OCI-LY1 (cell line): ENCODE results near the gene CACNA2D3.

Source experiments
- CTCF ChIP-seq: fragments of 200-600 bp; sonication (generic), shearing (Covaris generic); IDR thresholded peaks from 2 replicates; pipeline ENCODE4 v1.5.1; 2017; ENCODE audit warnings: mild to moderate bottlenecking, antibody characterized with exemption, low read length, moderate library complexity, mixed read lengths
- EZH2 ChIP-seq: fragments of 200-600 bp; sonication (generic), shearing (Covaris generic); IDR thresholded peaks from 2 replicates; pipeline ENCODE4 v1.8.0; 2017; ENCODE audit warnings: borderline replicate concordance, mixed run types, mild to moderate bottlenecking, antibody characterized with exemption, low read length, moderate library complexity, mixed read lengths

DNA sequence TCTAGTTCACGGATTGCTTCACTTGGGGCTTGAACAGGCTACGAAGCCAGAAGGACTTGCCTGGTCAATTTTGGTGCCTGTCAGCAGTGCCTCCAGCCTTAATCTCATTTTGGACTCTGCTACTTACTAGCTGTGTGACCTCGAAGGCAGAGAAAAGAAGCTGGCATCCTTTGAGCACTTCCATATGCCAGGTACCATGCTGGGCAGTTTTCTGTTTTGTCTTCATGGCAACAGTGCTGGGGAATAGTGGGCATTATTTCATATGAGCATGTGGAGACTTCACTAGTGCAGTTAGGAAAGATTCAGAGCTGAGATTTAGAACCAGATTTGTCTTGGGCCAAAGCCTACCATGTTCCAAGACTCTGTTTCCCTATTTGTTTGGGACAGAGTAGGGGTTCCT lies 713.3 kb downstream of the CACNA2D3 start:
- no peak for TF ChIP-seq EZH2
- no peak for TF ChIP-seq CTCF
